Epidermal melanocyte (primary cell): ENCODE results near the gene FCN2.
"Not testable (repeated sequence)": the region's sequence is repeated elsewhere in the genome, so short reads cannot be mapped to it uniquely, and the experiment has no call there.

ENCODE experiments used
- DNase-seq: peaks from one replicate; pipeline ENCODE4 v3.0.0; 2011; ENCODE audit warnings: low spot score; ENCODE audit not compliant: insufficient read length

The FCN2 gene

DNA sequence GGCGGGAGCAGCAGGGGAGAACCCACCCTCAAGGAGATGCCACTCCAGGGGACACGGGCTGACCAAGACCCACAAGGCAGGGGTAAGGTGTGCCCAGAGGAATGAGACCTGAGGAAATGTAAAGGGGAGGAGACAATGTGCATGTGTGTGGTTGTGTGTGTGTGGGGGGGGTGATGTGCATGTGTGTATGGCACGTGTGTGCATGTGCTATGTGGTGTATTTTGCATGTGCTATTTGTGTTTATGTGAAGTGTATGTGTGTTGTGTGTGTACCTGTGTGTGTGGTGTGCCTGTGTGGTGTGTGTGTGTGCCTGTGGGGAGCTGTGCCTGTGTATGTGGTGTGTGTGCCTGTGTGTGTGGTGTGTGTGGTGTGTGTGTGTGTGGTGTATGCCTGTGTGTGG lies 33.5 kb upstream of the FCN2 start:
- DNase-seq: no peak

DNA sequence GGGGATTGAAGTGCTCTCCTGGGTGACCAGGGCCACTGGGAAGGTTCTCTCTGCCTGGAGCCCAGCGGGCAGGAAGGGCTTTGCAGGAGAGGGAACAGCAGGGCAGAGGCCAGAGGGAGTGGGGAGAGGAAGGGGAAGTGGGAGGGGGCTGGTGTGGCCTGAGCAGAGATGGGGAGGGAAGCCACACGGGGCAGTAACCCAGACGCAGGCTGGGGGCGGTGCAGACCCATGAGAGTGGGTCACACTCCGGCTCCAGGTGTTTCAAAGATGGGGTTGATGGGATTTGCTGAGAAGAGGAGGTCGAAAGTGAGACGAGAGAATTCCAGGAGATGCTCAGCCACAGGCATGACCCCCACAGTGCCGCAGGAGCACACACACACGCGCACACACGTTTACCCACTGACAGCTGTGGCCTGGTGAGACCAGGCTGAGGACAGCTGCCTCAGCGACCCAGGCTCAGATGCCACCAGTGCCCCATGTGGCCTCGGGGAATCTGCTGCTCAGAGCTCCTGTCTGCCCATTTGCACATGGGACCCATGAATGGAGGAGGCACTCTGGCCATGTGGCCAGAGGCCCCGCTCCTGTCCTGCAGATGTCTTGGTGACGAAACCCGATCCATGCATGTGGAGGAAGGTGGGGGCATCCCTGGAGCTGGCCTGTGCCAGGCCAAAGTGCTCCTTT lies 32.7 kb upstream of the FCN2 start:
- no peak for DNase-seq

DNA sequence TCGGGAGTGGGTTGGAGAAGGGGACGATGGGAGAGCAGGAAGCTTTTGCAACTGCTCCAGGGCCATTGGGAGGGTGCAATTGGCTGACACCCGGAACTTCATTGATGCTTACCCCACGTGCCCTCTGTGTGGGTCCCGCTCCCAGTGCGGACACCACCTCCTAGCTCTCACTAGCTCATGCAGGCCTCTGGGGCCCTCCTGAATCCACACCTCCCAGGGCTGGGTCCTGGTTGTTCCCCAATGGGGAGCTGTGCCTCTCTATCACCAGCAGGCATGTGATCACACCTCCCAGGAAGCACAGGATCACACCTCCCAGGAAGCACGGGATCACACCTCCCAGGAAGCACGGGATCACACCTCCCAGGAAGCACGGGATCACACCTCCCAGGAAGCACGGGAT lies 32.1 kb upstream of the FCN2 start:
- no peak for DNase-seq

DNA sequence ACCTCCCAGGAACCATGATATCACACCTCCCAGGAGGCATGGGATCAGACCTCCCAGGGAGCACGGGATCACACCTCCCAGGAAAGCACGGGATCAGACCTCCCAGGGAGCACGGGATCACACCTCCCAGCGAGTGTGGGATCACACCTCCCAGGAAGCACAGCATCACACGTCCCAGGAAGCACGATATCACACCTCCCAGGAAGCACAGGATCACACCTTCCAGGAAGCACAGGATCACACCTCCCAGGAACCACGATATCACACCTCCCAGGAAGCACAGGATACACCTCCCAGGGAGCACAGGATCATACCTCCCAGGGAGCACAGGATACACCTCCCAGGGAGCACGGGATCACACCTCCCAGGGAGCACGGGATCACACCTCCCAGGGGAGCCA lies 30.0 kb upstream of the FCN2 start:
- DNase-seq: no peak

DNA sequence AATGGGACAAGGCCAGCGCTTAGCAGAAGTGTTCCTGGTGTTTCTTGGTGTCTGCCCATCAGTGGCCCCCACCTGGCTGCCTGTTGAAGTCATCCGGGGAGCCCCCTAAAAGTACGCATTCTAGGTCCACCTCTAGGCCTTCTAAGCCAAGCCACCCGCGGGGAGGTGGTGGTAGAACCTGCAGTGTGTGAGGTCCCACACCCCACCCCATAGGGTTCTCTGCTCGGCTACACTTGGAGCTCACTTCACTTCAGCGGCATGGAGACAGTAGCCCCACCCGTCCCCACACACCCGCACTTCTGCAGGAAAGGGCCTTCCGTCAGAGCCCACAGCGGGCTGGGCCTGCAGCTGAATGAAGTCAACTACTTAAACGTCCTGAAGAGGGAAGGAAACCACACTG lies 29.6 kb upstream of the FCN2 start:
- DNase-seq: no peak

DNA sequence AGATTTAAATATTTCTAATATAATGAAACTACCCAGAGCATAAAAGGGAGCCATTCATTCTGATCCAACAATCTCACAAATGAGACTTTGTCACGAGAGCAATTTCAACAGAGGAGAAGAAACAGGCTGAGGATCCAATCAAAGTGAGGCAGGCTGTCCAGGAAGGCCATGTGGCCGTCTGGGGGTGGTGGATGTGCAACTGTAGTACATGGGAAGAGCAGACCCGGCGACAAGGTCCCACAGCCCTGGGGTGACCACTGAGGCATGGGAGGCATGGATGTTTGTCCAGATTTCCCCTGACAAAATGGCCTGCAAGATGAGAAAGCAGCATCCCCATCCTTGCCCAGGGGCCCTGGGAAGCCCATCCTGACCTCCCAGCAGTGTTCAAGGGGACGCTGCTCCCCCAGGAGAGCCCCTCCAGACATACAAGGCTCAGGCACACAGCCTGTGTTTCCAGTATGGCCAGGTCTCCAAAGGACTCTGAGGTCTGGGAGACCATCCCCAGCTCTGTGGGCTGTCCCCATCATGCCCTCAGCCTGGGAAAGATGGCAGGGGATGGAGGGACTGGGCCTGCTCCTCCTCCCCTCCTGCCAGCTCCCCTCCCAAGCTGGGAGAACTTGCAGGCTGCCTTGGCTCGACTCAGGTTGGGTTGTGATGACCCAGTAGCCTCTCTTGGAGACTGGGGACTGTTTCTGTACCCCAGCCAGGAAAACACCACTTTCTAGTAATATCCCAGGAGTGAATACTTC lies 27.5 kb upstream of the FCN2 start:
- no peak for DNase-seq

DNA sequence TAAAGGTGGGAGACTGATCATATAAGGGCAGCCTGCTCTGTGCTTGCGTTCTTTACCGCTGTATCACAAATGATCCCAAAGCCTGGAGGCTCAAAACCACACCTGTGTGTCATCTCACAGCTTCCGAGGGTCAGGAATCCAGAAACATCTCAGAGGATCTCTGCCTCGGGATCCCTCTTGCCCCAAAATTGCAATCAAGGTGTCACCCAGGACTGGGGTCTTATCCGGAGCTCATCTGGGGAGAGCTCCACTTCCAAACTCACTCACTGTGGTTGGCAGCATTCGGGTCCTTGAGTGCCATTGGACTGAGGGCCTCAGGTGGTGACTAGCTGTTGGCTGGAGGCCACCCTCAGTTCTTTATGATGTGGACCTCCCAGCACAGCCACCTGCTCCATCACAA lies 26.7 kb upstream of the FCN2 start:
- no peak for DNase-seq

DNA sequence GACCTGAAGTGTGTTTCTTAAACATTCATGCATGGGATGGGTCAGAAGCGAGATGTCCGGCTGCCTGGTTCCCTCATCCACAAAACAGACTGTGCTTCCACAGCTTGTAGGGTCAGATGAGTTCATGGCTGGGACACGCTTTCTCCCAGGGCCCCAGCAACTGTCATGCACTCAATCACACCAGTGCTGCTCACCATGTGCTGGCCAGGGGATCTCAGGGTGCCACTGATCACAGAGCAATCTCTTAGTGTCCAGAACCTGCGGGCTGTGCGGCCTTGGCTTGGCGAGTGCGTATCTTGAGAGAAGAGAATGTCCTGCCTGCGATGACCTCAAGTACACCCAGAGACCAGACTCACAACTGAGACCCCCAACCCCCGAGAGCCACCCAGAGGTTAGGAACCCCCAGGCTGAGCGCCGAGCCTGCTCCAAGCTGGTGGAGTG lies 26.0 kb upstream of the FCN2 start:
- no peak for DNase-seq

DNA sequence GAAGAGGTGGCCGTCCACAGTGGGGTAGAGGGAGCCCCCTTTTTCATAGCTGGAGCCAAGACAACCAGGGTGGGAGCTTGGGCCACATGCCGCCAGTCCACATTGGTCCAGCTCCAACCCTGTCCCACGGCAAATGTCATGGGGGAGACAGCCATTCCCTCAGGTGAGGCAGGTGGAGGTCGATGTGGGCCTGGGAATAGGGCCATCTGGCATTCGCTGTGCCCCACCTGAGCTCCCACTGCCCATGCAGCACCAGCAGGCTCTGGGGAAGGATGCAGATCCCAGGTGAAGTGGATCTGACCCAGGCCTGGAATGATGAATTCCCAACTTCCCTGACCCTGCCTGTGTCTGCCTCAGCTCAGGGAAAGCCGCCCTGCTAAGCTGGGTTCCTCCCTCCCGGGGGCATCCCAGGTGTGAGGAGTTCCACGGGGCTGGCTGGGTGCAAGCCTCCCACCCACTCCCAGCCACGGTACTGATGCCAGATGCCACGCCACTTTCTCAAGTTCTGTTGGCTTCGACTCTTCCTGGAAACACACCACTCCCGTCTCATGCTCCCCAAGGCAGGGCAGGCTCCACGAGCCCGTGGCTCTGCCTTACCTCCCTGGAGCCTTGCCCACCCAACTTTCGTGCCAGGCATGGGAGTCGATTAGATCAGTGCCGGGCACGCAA lies 25.2 kb upstream of the FCN2 start:
- DNase-seq: no peak

DNA sequence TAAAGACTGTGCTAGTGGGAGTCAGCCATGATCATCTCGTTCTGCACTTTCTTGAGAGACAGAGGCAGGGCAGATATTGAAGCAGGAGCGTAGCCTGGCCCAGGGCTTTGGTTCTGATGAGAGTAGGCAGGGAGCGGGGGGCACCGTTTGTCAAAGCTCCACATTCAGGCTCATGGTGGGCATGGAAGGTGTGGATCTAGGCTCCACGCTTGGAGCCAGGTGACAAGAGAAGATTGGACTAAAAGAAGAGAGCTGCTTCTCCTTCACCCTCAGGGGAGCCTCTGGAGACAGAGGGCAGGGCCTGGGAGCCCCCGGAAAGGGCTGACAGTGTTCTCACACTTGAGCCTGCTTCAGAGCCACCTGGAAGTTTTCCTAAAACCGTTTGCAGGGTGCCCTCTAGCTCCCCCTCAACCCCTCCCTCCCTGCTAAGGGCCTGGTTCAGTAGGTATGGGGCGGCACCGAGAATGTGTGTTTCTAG lies 24.7 kb upstream of the FCN2 start:
- no peak for DNase-seq

DNA sequence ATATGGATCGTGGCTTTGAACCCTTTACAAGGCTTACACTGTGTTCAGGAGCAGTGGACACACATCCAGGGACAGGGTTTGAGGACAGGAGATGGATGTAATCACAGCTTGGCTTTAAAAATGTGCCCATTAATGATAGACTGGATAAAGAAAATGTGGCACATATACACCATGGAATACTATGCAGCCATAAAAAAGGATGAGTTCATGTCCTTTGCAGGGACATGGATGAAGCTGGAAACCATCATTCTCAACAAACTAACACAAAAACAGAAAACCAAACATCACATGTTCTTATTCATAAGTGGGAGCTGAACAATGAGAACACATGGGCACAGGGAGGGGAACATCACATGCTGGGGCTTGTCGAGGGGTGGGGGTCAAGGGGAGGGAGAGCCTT lies 23.2 kb upstream of the FCN2 start:
- DNase-seq: not testable (repeated sequence)

DNA sequence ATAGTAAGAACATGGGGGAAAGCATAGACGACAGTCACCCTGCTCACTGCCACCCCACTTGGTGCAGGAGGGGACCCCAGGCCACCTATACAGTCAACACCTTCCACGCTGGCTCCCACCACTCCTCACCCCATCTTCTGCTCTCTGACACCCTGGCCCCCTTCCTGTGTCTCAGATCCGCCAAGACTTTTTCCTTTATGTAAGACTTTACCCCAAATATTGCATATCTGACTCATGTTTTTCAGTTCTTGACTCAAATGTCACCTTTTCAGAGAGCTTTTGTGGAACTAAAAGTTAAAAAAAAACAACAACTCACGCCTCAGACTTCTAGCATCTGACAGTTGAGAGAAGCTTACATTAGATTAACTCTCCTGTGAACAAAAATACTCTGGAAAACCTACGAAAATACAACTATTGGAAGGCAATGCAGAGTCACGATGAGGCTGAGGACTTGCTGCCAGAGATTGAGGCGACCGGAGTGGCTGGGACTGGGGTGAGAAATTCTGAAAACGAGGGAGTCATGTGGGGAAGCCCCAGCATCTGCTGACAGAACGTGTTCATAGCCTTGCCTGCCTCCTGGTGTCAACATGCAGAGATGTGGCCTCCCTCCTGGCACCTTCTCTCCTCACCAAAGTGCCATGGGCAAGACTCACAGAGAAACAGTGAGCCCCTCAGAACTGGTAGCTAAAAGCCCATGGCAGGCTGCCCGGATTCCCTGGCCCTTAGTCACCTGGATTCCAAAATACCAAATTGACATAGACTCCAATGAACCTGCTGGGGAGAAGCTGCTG lies 22.4 kb upstream of the FCN2 start:
- DNase-seq: no peak

DNA sequence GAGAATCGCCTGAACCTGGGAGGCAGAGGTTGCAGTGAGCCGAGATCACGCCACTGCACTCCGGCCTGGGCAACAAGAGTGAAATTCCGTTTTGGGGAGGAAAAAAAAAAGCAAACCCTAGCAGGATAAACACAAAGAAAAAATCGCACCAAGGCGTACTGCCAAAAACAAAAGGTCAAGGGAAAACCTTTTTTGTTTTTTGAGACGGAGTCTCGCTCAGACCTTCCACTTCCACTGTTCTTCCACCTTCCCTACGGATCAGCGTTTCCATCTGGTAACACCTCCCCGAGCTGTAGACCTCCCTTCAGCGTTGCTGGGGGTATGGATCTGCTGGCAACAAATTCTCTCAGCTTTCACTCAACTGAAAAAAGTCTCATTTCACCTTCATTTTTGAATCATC lies 20.1 kb upstream of the FCN2 start:
- DNase-seq: no peak

DNA sequence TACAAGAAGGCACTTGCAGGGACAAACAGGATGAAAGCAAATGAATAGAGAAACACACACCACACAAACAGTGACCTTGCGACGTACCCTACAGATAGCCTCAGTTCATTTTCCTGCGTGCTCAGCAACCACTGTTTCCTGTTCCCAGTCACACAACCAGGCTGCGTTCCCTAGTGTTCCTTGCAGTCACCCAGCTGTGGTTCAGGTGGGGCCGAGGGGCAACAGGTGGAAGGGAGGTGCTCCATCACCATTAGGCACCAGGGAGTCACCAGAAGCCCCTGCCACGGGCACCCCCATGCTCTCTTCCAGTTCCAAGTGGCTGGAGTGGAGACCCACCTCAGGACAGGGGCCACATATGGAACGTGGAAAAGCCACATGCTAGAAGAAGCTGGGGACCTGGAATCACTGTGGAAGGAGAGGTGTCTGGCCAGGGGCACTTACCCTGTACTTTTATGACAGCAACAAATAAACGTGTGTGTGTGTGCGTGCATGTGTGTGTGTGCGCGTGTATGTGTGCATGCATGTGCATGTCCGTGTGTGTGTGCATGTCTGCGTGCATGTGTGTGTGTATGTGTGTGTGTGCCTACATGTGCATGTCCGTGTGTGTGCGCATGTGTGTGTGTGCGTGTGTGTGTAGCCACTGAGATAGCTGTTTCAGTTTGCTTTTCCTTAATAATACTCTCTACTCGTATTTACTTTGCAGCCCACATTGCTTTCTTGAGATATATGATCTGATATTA lies 18.8 kb upstream of the FCN2 start:
- no peak for DNase-seq

DNA sequence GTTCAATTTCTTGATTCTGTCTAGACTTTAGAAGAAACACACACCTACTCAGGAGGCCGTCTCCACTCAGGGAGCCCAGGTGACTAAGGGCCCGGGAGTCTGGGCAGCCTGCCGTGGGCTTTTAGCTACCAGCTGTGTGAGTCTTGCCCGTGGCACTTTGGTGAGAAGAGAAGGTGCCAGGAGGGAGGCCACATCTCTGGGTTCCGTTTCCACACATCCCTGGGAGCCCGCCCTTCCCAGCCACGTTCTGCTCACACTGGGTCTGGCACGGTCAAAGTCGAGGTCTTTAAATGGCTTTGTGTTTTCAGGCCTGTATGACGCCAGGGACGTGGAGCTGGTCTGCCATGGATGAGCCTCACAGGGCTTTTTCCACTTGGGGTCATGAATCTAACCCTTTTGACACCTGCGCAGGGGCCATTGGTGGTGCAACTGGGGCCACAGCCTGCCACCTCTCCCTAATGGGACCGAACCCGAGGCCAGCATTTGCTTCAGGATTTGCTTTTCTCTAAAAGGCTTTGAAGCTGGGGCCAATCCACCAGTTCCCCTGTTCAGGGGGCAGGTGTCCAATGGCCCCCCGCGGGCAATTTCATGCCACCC lies 17.2 kb upstream of the FCN2 start:
- no peak for DNase-seq

DNA sequence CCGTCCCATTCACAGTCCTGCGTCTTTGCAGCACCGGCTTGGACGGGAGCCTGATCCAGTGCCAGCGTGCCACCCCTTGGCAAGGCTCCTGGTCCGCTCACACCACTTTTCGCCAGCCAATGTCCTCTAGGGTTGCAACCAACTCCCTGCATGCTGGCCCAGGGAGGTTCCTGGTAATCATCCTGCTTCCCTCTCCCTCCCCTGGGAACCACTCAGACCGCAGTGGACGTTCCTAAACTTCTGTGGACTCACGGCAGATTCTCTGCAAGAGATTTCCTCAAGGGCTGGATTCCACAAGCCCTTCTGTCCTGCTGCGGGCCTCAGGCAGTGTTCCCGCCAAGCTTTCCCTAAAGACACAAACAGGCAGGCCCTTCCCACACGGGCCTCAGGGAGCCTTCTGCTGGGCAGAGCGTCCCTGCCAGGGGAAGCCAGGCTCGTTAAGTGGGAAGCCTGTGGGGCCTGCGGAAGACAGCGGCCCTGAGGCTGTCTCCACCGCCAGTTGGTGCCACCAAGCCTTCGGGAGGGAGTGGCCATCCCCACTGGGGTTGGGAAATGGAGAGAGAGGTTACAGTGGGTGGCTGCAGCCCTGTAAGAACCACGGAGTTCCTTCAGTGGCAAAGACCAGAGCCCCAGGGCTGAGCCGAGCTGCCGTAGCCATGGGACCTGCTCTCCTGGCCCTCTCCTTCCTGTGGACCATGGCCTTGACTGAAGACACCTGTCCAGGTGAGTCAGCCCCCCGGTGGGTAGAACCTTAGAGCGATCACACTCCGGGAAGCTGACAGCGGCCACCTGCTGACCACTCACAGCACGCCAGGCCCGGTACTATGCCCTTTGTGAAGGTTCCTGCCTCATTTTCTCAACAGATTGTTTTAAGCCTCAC lies 16.4 kb upstream of the FCN2 start:
- no peak for DNase-seq

DNA sequence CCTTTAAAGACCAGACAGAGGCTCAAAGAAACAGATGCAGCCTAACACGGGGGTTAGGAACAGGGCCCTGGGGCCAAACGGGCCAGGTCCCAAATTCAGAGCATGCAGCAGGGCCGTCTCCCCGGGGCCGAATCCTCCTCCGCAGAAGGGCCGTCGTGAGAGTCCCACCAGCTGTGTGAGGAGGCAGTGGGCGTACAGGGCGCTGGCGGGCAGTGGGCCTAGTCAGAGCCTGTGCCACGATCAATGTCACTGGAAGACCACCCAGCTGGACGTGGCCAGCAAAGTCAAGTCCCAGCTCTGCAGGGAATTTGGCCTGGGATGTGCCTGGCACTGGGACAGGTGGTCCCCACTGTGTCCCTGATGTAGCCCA lies 15.8 kb upstream of the FCN2 start:
- DNase-seq: no peak

DNA sequence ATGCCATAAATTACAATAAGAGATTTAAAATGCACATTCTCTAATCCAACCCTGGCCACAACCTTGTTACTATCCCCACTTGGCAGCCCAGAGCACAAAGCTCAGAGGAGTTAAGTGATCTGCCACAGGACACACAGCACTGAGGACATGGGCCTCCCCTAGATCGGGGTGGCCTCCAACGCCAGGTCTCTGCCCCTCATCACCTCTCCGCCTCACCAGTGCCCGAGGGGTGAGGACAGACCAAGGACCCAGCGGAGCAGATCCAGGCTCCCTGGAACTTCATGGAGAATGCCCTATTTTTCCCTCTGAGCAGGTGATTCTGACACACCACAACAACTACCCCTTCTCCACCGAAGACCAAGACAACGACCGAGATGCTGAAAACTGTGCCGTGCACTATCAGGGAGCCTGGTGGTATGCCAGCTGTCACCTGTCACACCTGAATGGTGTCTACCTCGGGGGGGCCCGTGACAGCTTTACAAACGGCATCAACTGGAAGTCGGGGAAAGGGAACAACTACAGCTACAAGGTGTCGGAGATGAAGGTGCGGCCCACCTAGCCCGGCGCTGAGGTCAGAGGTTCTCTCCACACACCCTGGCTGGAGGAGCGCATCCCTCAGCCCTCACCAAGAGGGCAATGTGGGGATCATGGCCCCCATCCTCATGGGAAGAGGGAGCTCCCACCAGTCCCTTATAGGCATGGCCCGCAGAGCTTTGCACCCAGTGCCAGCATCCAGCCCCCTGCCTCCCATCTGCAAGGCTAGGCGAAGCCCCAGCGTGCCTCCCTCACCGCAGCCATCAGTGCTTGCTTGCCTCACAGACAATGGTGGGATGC lies 12.5 kb upstream of the FCN2 start:
- DNase-seq: no peak
